Endothelial cell of hepatic sinusoid (primary cell): ENCODE data around the gene FADS2.

Experiments used
- in situ Hi-C: cut with HindIII; loops from 2 replicates; pipeline ENCODE4 v1.10.0; 2017; ENCODE audit warnings: low sequenced_read_pairs

The FADS2 gene

DNA sequence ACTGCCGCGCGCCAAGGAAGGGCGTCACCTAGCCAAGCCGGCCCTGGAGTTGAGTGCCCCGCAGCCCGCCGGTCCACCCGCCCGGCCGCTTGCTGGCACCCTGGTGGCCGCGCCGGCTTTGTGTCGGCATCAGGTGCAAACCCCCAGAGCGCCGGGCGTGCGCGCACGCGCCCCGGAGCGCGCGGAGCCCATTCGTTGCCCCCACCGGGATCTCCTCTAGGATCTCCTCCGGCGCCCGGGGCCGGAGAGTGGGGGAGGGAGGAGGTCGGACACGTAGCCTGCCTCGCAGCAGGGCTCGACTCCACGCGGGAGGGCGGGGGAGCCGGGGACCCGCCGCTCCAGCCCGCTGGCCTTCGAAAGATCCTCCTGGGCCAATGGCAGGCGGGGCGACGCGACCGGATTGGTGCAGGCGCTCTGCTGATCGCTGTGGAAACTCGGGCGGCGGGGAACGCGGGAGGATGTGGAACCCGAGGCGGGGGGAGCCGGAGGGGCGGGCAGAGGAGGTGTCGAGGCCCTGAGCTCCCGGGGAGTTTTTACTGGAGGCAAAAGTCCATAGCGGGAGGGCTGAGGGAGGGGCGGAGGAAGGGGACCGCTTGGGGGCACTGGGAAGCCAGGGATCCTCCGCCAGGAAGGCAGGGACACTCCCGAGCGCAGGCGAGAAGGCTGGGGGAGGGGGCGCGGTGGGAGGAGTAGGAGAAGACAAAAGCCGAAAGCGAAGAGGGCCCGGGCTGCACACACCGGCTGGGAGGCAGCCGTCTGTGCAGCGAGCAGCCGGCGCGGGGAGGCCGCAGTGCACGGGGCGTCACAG, at the start of gene FADS2:
FADS2 (plus strand) TSS at position 730 of the 808 bp plus-strand sequence. CDS start 91 bp downstream, outside the sequence.
- in situ Hi-C loops = no loop called here

DNA sequence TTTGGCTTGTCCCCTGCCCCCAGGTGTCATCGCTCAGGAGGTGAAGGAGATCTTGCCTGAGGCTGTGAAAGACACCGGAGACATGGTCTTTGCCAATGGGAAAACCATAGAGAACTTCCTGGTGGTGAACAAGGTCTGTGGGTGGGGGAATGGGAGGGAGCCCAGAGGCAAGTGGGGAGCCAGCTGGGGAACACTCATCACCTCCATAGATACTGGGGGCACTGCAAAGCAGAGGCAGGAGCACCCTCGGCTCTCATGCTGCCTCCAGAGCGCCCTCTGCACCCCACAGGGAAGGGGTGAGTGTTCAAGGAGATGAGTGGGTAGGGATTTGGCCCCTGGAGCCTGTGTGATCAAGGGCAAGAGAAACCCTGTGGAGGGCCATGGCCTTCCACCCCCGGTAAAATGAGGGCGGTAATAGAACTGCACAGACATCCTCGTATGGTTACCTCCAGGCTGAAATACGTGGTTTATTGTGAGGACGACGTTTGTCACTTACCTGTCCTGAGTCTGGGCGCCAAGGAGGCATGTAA, 49.7 kb upstream of the FADS2 start:
- in situ Hi-C loops = no loop called here

DNA sequence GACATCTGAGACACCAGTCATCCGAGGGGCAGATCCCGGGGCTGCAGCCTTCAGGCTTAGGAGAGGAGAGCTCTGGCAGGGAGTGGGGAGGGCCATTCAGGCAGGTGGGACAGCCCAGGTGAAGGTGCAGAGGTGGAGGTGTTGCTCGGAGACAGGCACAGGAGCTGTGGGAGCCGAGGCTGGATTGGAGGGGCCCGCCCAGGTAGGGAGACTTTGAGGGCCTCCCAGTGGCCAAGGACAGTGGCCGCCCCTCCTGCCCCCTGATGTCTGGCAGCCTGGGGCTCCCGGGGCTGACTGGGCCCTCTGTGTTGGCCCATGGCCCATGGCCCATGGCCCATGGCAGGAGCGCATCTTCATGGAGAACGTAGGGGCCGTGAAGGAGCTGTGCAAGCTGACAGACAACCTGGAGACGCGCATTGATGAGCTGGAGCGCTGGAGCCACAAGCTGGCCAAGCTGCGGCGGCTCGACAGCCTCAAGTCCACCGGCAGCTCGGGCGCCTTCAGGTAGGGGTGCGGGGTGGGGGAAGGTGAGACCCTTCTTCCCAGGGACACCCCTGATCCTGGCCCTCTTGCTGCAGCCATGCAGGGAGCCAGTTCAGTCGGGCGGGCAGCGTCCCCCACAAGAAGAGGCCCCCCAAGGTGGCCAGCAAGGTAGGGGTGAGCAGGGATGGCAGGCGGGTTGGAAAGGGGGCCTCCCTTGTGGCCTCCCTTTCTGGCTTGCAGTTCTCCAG, 49.0 kb upstream of the FADS2 start:
- in situ Hi-C loops = no loop called here

DNA sequence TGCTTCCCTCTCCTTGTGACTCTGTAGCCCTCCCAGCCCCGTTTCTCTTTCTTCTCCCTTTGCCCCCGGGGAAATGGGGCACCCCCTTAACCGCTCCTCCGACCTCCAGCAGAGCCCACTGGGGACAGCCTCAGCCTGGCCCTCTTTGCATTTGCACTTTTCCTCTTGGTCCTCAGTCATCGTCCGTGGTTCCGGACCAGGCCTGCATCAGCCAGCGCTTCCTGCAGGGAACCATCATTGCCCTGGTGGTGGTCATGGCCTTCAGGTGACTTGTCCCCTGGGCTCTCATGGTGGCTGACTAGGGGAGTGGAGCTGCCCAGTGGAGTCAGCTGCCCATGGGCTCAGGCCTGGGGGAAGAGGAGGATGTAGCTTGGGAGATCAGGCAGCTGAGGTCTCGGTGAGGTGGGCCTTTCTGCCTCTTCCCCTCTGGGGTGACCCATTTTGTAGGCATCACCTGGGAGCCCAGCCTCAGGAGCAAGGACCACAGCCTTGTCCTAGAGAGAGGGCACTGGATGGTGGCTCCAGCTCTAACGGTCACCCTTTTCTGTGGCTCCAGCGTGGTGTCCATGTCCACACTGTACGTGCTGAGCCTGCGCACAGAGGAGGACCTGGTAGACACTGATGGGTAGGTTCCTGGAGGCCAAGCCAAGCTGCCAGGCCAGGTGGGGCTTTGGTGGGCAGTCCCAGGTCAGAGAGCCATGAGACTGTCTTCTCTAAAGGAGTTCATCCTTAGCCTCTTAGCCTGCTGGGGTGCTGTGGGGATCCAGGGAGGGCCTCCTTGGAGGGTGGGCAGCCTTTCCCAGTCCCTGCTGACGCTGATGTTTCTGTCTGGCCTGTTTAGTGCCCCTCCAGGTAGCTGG, 48.2 kb upstream of the FADS2 start:
- in situ Hi-C loops = no loop called here

DNA sequence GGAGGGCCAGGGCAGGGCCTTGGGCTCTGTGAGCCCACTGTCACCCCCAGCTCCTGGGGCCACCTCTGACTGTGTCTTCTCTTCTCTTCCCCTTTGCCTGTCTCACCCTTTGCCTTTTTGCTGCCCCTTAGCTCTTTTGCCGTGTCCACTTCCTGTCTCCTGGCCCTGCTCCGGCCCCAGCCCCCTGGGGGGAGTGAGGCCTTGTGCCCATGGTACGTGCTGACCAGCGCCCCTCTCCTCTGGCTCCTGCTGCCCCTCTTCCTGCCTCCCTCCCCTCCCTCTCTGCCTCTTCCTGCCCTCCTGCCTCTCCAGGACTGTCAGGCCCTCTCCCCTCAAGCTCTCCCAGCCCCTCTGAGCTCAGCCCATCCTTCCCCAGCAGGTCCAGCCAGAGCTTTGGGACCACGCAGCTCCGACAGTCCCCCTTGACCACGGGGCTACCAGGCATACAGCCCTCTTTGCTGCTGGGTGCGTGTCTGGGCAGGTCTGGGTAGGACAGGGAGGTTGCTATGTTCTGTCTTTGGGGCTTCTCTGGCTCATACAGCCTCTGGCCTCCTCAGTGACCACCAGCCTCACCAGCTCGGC, 47.4 kb upstream of the FADS2 start:
- in situ Hi-C loops = no loop called here

DNA sequence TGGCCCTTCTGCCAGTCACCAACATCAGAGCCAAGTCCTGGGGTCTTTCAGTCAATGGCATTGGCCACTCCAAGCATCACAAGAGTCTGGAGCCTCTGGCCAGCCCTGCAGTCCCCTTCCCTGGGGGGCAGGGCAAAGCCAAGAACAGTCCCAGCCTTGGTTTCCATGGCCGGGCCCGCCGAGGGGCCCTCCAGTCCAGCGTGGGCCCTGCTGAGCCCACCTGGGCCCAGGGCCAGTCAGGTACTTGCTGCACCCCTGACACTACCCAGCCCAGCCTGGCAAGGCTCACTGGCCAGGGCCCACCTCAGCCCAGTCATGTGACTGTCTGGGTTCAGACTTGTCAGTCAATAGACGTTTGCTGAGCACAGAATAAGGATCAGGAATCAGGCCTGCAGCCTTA, 46.5 kb upstream of the FADS2 start:
- in situ Hi-C loops = no loop called here

DNA sequence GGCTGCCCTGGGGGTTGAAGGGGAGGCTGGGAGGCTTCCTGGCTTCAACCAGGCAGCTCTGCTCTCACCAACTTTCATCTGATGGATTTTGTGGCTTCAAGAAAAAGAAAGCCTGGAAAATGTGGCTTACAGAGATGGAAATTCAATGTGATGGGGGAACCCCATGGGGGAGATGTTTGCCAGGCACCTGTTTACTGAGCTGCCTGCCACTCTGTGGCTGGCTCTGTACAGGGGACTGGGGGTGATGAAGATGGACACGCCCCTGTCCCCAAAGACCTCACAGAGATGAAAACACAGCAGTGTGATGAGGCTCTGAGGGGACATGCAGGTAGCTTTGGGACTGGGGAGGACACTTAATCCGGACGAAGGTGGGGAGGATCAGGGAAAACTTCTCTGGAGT, 45.8 kb upstream of the FADS2 start:
- in situ Hi-C loops = no loop called here

DNA sequence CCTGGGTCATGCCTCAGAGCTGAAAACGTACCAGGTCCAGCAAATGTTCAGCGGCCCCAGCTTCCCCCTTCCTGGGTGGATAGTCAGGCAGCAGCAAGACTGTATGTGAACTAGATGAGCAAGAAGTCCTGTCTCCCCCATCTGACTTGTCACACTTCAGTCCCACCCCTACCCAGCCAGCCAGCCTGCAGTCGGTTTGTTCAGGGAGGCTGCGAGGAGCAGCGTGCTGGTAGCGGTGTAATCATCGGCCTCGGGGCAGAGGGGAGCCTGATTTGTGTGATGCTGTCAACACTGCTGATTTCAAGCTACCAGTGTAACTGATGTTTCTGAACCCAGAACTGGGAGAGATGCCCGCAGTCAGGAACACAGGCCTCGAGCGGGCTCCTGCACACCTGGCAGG, 45.3 kb upstream of the FADS2 start:
- in situ Hi-C loops = no loop called here

DNA sequence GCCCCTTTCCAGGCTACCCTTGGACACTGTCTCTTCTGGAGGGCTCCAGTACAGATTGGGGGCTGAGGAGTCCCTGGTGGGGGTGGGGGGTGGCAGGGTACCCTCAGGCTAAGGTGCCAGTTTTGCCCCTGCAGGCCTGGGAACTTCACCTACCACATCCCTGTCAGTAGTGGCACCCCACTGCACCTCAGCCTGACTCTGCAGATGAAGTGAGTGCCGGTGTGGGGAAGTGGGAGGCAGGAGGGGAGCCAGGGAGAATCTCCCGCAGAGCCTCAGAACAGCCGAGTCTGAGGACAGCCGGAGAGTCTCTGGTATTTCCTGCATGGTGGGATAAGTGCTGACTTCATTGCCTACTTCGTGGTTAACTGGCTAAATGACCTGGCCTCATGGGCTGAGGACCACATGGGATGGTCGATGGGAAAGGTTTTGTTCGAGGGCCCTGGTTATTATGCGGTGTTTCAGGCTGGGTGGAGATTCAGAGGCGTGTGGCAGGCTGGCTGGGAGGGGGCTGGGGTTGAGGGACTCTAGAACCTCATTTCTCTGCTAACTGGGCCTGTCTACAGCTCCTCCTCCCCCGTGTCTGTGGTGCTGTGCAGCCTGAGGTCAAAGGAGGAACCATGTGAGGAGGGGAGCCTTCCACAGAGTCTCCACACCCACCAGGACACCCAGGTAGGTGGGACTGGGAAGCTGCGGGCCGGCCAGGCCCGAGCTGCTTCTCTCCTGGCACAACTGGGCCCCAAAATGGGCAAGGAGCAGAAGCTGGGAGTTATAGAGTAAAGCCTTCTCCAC, 44.2 kb upstream of the FADS2 start:
- in situ Hi-C loops = no loop called here

DNA sequence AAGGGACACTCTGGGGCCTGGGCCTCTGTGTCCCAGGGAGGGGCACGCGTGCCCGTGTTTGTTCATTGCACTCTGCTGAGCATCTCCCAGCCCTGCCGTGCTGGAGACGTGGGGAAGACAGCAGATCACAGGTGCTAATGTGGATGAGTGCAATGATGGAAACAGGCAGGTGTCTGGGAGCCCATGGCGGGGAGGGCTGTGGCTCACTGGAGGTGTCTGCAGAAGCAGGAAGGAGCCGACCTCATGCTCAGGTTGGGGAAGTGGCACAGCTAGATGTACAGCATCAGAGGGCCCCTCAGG, 43.6 kb upstream of the FADS2 start:
- in situ Hi-C loops = no loop called here

DNA sequence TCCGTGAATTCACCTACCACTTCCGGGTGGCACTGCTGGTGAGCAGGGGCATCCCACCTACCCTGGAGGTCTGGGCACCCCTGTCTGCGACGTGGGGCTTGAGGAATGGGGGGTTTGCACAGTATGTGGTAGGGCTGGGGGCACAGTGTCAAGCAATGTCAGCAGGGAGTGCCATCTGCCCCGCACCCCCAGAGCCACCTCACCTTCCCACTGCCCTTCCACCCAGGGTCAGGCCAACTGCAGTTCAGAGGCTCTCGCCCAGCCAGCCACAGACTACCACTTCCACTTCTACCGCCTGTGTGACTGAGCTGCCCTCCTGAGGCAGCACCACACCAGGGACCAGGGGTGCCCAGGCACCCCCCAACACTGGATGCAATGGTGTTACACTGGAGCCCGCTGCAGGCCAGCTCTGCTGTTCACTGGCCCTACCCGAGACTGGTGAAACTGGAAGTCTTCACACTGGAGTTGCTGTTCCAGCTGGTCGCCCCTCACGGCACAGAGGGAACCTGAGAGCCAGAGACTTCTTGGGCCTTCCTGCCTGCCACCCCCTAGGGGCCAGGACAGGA, 42.2 kb upstream of the FADS2 start:
- in situ Hi-C loops = no loop called here

DNA sequence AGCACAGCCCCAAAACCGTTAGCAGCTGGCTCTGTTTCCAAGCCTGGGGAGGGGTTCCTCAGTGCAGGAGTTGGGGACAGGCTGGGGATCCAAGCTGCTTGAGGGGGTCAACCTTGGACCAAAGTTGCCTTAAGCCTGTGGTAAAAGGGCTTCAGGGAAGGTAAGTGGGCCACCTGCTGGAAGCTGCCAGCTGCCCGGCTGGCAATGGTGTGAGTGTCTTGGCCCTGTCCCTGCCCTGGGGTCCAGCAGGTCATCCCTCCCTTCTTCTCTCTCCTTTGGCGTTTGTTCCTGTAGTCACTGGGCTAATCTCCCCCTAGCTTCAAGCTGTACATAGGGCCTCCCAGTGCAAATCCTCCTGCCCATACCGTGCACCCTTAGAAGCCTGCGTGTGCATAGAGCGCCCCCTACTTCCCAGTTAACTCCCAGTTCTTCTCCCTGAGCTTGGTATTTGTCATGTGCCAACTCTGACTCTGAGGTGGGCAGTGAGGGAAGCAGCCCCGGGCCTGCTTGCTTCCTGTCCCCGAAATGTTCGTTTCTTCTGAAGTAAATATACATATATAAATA, 40.1 kb upstream of the FADS2 start:
- in situ Hi-C loops = no loop called here

DNA sequence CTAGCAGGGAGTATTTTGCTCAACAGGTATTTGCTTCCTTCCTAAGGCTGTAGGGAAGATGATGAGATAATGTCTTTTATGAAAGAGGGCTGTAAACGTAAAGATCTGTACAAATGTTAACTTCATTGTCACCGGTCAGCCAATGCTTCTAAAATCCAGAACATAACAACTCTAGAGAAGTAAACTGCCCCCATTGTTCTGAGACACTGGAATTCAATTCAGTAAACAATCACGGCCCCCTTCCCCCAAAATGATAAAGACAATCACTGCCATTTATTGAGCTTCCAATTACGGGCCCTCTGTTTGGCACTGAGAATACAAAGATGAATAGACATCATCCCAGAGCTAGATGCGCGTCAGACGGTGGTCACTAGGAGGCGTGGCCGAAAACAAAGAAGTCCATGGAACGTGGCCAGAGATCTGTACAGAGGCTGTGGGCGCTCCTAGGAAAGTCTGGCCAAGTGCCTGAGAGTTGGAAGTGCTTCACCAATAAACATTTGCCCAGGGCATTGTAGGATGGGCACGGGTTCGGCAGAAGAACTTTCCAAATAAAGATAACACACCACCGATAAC, 36.3 kb upstream of the FADS2 start:
- in situ Hi-C loops = loop anchor here (5.0 to 10.0 kb wide), 4 partner anchors 53 to 135 kb away; no protein-coding TSS in a partner anchor

DNA sequence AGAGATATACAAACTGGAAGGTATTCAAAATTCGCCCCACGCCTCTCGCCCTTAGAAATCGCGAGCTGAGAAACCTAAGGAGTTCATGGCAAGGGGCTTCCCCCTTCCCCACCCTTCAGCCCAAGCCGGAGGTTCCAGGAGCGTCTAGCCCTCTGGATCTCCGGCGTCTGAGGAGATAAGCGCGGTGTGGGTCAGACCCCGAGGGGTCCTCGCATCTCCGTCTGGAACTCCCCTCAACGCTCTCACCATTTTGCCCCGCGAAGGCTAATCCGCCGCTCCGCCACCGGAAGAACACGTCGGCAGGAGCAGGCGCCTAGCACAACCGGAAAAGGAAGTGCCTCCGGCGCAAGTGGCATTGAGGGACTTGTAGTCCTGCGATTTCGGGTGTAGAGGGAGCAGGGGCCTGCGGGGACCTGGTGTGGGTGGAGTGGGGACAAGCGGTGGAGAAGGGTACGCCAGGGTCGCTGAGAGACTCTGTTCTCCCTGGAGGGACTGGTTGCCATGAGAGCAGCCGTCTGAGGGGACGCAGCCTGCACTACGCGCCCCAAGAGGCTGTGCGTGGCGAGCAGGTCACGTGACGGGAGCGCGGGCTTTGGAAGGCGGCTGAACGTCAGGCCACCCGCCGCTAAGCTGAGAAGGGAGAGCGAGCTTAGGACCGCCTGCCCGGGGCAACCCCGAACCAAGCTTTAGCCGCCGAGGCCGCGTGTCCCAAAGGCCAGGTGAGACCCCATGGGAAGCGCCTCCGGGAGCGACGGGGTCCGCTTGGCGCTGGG, 35.6 kb upstream of the FADS2 start, which contains the start of the genes FEN1 and TMEM258:
FEN1 (plus strand) TSS at position 602 of the 773 bp plus-strand sequence. CDS start 2,451 bp downstream, outside the sequence.
TMEM258 (minus strand) TSS at position 290 of the 773 bp plus-strand sequence; CDS start at position 249, 41 bp downstream.
- in situ Hi-C loops = loop anchor here (5.0 to 10.0 kb wide), 4 partner anchors 52 to 135 kb away; no protein-coding TSS in a partner anchor

DNA sequence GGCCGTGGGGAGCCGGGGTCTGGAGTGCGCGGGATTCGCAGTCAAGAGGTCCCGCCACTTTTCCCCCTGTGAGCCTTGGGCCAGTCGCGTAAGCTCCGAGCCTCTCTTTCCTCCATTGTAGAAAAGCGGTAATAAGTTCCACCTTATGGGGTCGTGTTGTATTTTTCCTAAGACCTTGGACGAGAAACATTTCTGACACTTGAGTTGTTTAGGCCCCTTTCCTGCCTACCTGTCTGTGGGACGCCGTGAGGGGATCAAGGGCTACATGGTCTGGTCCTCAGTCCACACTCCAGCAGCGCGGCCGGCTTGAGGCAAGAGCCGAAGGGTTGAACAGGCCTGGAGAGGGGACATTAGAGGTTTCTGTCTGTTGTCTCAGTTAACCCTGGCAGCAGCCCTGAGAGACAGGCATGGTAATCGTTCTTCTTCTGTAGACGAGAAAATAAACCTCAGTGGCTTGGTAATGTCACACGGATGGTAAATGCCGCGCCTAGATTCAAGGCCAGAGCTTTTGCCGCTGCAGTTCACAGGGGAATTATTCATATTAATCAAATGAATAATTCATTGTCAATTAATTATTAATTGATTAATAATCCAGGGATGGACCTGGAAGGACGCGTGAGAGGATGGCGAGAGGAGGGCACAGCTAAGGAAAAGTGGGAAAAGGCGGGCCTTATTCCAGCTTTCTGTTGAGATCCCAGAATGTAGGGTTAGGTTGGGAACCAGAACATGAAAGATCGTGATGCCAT, 34.8 kb upstream of the FADS2 start:
- in situ Hi-C loops = loop anchor here (5.0 to 10.0 kb wide), 4 partner anchors 52 to 134 kb away; no protein-coding TSS in a partner anchor

DNA sequence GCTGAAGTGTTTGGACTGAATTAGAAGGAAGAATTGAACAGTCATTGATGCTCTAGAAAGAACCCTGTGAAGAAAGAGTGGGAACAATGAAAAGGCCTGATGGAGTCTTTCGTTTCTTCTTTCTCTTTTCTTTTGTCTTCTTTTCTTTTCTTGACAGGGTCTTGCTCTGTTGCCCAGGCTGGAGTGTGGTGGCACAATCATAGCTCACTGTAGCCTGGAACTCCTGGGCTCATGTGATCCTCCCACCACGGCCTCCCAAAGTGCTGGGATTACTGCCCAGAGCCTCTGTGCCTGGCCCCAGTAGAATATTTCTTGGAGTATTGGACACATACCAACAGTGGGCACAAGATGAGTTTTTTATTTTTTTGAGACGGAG, 34.3 kb upstream of the FADS2 start:
- in situ Hi-C loops = loop anchor here (5.0 to 10.0 kb wide), 4 partner anchors 51 to 133 kb away; no protein-coding TSS in a partner anchor

DNA sequence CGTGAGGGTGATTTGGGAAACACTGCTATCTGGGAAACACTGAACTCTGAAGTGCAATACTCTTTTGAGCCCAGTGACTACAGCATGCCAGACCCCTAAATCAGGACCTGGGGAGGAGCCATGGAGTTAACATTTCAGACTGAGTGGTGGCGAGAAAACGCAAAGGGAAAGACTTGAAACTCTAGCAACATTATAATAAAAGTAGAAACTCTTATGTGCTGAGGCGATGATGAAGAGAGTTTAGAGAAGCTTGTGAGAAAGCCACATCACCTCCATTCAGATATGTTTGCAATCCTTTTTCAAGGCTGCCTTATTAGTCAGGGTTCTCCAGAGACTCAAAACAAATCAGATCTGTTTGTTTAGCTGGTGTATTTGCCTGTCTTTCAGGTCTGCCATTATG, 33.5 kb upstream of the FADS2 start:
- in situ Hi-C loops = loop anchor here (5.0 to 10.0 kb wide), 4 partner anchors 50 to 133 kb away; no protein-coding TSS in a partner anchor
